ENCODE measurements around the gene BABAM2.

DNA sequence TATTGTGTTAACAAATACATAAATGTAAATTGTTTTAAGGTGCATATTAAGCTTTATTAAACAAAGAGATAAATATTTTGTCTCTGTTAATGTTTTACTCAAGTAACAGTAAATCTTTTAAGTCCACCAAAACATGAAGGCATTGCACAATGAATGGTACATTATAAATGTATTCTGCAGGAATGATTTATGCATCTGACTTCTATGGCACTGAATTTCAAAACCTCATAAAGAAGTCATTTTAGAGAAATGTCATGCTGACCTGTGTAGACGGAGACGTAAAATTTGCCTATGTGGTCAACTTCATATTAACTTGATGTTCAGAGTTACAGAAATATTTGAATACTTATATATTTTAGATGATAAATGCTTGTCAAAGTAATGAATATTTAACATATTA is 194.7 kb downstream of the BABAM2 start:
- TF ChIP-seq, protein P1, sequence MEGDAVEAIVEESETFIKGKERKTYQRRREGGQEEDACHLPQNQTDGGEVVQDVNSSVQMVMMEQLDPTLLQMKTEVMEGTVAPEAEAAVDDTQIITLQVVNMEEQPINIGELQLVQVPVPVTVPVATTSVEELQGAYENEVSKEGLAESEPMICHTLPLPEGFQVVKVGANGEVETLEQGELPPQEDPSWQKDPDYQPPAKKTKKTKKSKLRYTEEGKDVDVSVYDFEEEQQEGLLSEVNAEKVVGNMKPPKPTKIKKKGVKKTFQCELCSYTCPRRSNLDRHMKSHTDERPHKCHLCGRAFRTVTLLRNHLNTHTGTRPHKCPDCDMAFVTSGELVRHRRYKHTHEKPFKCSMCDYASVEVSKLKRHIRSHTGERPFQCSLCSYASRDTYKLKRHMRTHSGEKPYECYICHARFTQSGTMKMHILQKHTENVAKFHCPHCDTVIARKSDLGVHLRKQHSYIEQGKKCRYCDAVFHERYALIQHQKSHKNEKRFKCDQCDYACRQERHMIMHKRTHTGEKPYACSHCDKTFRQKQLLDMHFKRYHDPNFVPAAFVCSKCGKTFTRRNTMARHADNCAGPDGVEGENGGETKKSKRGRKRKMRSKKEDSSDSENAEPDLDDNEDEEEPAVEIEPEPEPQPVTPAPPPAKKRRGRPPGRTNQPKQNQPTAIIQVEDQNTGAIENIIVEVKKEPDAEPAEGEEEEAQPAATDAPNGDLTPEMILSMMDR (IDR thresholded peaks at IDR 0.05) = no peak
- no peak for TF ChIP-seq POLR2A (IDR thresholded peaks at IDR 0.05)

Data from thyroid gland (tissue), 4 donors.